Central memory CD4-positive, alpha-beta T cell (primary cell): ENCODE results near the gene NNAT.
"Not testable (repeated sequence)": the region's sequence is repeated elsewhere in the genome, so short reads cannot be mapped to it uniquely, and the experiment has no call there.

ENCODE experiments used
- DNase-seq: peaks from one replicate; pipeline ENCODE4 v3.0.0; 2022

The NNAT gene

DNA sequence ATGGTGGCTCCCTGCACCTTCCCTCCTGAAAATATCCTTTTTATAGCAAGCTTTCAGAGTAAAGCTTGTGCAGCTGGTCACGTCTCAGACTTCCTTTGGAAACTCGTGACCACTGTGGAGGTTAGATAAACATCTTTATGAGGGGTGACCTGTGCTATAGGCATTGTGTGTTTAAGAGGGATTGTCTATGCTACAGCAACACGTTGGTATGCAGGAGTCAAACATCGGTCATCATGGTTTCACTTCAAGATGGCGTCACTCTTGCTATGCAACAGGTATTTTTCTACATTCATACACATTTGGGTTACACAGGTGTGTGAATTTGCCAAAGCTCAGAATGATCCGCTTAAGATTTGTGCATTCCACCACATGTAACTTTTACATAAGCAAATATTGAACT is 21.2 kb downstream of the NNAT start:
- DNase-seq, result no peak

DNA sequence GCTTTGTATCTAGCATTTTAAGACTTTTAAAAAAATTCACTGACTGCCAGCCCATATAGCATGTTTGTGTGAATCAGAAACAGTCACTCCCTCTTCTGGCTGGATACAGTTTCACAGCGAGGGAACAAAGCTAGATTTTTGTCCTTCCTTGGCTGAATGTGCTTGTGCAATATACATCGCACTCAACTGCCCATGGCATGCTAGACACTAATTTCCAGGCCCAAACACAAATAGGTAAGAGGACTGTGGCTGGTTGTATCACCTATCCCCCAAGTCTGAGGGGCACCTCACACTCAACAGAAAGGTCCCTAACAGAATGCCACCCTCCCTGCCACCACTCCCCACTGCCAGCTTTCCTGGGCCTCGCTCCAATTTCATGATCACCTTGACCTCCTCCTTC is 22.8 kb downstream of the NNAT start:
- no peak for DNase-seq

DNA sequence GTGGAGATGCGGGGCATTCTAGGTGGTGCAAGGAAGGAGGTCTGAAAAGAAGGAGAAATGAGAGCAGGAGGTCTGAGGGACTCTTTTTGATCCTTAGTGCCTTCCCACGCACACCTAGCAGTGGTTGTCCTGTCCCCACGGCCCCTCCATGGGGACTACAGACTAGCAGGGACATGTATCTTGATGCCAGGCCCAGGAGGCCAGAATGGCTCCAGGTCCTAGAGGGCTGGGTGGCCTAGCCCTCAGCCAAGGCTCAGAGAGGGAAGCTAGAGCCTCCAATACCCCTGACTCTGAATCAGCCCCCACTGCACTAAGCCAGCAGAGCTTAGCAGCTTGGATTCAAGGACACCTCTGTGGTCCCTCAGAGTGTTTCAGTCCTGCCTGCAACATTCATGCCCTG is 23.3 kb downstream of the NNAT start:
- no peak for DNase-seq

DNA sequence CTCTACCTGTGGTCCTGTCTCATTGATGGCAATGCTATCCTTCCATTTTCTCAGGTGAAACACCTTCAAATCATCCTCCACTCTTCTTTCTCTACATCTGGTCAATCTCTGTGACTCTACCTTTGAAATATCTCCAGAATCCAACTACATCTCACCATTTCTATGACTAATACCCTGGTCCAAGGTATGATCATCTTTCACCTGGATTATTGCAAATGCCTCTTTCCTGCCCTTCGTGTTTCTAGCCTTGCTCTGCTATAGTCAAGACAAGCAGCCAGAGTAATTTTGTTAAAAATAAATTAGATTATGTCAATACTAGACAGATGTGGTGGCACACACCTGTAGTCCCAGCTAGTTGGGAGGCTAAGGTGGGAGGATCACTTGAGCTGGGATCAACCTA is 24.5 kb downstream of the NNAT start:
- DNase-seq, result no peak

DNA sequence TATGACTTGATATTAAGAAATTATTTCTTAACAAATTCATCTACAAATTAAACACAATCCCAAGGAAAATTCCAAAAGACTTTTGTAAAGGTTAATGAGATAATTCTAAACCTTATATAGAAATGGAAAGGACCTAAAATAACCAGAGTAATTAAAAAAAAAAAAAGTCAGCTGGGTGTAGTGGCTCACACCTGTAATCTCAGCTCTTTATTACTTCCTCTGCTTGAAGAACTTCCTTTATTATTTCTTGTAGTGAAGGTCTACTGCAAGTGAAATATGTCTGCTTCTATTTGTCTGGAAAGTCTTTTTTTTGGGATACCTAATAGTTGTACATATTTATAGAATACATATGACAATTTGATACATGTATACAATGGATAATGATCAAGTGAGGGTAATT is 26.9 kb downstream of the NNAT start:
- no peak for DNase-seq

DNA sequence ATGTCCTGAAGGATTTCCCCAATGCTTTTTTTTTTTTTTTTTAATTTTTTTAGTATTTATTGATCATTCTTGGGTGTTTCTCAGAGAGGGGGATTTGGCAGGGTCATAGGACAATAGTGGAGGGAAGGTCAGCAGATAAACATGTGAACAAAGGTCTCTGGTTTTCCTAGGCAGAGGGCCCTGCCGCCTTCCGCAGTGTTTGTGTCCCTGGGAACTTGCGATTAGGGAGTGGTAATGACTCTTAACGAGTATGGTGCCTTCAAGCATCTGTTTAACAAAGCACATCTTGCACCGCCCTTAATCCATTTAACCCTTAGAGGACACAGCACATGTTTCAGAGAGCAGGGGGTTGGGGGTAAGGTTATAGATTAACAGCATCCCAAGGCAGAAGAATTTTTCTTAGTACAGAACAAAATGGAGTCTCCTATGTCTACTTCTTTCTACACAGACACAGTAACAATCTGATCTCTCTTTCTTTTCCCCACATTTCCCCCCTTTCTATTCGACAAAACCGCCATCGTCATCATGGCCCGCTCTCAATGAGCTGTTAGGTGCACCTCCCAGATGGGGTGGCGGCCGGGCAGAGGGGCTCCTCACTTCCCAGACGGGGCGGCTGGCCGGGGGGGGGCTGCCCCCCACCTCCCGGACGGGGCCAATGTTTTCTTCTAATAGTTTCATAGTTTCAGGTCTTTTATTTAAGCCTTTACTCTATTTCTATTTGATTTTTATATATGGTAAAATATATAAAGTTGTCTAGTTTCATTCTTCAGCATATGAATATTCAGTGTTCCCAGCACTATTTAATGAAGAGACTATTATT is 29.3 kb downstream of the NNAT start:
- DNase-seq, result not testable (repeated sequence)

DNA sequence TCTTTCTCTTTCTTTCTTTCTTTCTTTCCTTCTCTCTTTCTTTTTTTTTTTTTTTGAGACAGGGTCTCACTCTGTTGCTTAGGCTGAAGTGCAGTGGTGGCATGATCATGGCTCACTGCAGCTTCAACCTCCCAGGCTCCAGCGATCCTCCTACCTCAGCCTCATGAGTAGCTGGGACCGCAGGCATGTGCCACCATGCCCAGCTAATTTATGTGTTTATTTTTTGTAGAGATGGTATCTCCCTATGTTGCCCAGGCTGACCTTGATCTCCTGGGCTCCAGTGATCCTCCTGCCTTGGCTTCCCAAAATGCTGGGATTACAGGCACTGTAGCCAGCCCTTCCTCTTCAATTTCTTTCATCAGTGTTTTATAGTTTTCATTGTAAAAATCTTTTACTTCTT is 30.6 kb downstream of the NNAT start:
- DNase-seq, result not testable (repeated sequence)

DNA sequence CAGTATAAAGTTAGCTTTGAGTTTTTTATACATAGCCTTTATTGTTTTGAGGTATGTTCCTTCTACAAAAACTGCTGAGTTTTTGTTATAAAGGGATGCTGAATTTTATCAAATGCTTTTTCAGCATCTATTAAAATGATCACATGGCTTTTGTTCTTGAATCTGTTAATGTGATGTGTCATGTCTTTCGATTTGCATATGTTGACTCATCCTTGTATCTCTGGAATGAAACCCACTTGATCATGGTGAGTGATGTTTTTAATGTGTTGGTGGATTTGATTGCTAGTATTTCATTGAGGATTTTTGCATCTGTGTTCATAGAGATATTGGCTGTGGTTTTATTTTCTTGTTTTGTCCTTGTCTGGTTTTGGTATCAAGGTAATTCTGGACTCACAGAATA is 31.4 kb downstream of the NNAT start:
- DNase-seq, result no peak

DNA sequence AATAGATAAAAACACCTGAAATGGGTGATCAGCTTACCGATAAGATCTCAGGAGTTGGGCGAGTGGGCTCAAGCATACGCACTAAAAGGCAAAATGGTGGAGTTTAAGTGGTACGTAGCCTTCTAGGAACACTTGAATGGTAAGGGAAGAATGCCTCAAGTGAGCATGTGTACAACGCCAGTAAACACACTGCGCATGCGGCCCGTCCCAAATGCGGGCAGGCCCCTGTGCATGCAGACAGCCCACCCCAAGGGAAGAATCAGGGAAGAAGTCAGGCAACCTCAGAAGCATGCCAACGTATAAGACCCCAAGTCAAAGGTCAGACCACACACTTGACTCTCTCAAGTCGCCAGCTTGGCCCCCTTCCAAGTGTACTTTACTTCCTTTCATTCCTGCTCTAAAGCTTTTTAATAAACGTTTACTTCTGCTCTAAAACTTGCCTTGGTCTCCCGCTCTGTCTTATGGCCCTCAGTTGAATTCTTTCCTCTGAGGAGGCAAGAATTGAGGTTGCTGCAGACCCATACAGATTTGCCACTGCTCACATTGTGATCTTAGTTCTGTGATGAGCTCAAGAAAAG is 33.8 kb downstream of the NNAT start:
- not testable (repeated sequence) for DNase-seq

DNA sequence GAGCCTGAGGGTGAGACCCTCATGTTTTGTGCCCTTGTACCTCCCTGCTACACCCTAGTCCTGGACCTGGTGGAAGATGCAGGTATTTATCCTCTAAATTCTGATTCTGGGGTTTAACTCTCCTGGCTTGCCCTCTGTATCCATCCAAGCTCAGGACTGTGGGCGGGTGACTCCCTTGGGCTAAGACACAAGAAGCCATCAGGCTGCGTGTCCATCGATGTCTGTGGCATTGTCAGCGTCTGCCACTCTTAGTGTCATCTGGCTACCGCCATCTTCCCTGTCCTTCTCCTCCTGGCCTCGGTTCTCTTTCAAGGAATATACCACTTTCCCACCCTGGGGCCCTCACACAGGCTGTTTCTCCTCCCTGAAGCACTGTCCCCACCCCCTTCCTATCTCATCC is 35.5 kb downstream of the NNAT start:
- no peak for DNase-seq

DNA sequence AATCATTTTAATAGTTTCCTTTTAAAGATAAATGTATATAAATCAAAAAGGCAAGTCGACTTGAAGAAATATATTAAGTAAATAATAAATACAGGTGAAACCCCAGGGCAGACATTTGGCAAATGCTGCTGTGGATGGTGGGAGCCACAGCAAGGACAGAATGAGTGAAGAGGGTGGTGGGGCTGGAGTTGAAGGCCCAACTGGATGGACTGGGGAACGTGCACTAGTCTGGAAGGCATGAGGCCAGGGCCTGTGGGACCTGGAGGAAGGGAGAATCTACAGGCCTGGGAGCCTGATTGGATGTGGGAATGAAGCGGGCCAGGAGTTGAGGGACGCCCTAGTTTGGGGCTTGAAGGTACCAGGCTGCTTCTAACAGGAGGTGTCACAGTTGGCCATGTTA is 37.3 kb downstream of the NNAT start:
- no peak for DNase-seq

DNA sequence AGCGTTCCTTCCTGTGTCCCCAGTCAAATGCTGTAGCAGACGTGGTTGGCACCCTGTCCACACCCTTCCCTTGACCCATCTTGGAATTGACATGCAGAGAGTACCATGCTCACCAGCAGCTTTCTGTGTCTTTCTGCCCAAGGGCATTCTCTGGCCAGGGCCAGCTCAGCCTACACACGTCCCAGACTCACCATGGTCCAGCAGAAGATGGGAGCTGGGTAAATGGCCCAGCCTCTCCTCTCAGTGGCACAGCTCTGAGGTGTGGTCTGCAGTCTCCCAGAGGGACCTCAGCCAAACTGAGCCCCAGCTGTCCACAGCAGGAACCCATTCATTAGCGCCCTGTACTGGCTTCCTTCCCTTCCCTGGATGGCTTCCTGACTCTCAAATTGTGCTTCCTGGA is 37.7 kb downstream of the NNAT start:
- no peak for DNase-seq

DNA sequence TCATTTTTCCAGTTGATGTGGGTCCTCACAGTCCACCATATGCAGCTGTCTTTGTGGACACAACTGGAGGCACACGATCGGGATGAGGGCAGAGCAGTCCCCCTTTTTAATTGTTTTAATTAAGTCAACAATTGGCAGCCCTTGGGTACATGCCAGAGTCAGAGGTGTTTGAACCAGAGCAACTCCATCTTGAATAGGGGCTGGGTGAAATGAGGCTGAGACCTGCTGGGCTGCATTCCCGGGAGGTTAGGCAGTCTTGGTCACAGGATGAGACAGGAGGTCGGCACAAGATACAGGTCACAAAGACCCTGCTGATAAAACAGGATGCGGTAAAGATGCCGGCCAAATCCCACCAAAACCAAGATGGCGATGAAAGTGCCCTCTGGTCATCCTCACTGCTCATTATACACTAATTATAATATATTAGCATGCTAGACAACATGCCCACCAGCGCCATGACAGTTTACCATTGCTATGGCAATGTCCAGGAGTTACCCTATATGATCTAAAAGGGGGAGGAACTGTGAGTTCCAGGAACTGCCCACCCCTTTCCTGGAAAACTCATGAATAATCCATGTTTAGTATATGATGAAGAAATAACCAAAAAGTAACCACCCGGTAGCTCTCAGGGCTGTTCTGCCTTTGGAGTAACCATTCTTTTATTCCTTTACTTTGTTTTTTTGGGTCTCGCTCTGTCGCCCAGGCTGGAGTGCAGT is 38.4 kb downstream of the NNAT start:
- no peak for DNase-seq

DNA sequence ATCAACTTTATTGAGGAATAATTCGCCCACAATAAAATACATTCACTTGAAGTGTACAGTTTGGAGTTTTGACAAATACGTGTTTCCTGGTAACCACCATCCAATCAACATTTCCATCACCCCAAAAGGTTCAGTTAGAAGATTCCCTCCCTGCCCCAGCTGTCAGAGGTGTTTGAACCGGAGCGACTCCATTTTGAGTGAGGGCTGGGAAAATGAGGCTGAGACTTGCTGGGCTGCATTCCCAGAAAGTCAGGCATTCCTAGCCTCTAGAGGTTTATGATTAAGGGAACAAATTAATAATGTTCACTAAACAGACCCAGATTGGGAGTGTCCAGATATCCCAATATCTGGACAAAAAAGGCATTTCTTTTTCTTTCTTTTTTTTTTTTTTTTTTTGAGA is 39.6 kb downstream of the NNAT start:
- DNase-seq, result no peak

DNA sequence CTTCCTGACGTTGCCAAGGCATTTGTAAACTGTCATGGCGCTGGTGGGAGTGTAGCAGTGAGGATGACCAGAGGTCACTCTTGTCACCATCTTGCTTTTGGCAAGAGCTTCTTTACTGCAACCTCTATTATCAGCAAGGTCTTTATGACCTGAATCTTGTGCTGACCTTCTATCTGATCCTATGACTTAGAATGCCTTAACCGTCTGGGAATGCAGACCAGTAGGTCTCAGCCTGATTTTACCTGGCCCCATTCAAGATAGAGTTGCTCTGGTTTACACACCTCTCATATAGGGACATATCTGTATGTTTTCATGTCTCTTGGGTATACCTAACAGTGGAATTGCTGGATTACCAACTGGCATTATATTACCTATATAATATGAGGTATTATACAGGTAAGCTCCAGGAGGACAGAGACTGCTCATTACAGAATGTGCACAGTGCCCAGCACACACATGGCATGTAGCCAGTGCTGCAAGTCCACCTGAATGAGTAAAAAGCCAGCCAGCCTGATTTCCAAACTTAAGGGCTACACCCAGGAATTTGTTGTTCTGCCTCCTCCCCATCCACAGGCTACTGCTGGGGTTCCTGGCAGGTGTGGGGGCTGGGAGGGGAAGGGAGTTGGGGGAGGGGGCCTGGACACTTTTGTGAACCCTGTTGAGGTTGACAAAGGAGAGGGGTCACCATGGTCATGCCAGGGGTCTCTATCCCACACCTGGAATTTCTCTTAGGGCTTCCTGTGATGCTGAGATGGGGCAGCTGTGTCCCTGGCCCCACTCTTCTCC is 41.8 kb downstream of the NNAT start:
- DNase-seq, result no peak

DNA sequence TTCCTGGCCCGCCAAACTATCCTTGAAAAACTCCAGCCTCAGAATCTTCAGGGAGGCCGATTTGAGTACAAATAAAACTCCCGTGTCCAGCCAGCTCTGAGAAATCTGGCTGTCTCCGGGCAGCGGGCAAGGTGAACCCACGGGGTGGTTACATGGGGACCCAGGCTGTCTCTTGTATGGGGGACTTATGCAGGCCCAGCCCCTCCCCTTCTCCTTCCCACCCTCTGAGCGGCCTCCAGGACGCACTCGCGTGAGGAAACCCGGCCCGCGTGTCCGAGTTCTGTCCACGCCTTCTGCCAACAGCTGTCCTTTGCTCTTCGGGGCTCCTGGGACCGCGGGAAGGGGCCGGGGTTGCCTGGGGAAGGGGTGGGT is 43.0 kb downstream of the NNAT start:
- DNase-seq, result no peak

DNA sequence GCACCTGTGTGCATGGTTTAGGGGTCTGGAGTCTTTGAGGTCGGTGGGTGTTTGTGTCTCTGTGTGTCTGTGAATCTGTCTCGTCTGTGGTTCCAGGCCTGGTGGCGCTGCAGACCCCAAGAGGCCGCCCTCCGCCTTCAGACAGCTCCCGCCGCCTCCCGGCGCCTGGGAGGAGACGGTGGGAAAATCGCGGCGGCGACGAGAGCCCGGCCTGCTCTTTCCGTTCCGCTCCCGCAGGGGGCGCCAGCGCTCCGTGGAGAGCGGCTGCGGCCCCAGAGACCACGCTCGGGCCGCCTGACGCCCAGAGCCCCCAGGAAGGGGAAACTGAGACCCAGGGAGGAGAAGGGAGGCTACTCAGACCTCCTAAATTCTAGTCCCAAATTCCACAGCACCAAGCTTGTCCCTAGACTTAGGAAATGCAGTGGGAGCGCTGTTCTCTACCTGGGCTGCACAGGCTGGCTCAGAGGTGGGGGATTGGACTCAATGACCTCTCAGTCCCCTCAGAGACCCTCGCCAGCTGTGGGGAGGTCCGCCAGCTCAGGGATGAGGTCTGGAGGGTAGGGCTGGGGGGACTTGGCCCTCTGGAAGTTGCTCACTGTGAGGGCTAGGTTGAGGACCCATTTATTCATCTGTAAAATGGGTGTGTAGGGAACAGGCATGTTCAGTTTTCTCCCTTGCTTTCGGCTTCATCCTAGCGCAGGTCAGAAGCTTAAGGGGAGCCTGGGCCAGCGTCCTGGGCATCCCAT is 43.5 kb downstream of the NNAT start:
- peak; percentile 10 for DNase-seq

DNA sequence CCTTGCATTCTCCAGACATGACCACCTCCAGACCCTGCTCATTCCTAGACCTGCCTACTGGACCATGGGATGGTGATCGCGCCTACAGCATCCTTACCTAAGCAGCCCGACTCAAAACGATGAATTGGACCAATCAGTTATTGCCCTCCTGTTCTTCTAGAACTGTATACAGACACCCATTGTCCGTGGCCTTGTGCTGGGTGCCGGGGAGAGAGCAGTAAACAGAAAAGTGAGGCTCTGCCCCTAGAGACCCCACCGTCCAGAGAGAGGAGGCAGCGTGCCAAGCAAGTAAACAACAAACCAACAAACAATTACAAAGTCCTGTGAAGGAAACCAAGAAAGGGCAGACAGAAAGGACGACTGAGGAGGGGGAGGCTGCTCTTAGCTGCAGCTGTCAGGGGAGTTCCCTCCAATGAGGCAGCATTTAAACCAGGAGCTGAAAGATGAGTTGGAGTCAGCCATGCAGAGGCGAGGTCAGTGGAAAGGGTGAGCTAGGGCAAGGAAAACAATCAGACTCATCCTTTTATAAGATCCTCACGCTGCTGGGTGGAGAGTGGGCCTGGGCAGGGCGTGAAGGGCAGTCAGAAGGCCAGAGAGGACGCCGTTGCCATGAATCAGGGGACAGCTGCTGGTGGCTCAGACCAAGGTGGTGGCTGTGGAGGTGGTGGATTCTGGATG is 44.2 kb downstream of the NNAT start:
- no peak for DNase-seq

DNA sequence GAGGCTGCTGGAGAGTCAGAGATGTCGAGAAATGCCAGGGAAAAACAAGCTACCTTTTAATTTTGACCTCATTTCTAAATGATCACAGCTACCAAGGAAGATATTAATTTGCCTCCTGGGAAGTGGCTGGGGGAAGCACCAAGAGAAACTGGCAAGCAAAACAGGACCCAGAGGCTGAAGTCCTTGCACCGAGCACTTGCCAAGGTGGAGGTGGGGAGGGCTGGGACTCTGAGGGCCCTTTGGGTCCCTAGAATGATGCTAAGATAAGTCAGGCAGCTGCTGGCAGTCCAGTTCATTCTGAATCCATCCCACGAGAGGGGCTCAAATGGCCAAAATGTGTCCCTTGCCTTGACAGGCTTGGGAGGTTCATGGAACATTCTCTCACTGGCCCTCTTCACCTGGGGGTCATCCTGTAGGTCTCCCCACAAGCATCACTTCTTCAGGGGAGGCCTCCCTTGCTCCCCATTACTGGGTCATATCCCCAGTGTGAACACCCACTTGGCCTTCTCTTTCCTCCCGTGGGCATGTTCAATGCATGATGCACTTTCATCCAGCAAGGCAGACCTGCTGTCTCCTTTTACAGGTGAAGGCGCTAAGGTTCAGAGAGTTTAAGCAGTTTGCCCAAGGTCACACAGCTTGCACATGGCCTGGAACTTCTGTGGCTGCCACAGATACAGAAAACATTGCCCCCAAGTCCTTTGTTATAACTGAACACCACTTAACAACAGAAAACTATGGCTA is 45.7 kb downstream of the NNAT start:
- no peak for DNase-seq

DNA sequence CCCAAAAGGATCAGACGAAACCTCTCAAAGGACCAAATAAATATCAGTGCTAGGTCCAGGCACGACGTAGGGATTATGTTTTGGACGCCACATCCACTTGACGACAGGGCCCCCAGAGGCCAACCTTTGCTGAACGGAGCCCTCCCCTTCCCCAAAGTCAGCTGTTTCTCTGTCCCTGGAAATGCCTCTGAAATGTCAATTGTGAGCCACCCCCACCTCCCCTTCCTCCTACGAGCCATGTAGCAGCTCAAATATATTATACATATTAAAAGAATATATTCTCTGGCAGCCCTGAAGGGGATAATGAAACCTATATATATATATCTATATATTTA is 46.2 kb downstream of the NNAT start:
- no peak for DNase-seq
